ENCODE data around the gene XAGE1A.
"Not testable (repeated sequence)": the region's sequence is repeated elsewhere in the genome, so short reads cannot be mapped to it uniquely, and the experiment has no call there.

XAGE1A gene, protein sequence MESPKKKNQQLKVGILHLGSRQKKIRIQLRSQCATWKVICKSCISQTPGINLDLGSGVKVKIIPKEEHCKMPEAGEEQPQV

DNA sequence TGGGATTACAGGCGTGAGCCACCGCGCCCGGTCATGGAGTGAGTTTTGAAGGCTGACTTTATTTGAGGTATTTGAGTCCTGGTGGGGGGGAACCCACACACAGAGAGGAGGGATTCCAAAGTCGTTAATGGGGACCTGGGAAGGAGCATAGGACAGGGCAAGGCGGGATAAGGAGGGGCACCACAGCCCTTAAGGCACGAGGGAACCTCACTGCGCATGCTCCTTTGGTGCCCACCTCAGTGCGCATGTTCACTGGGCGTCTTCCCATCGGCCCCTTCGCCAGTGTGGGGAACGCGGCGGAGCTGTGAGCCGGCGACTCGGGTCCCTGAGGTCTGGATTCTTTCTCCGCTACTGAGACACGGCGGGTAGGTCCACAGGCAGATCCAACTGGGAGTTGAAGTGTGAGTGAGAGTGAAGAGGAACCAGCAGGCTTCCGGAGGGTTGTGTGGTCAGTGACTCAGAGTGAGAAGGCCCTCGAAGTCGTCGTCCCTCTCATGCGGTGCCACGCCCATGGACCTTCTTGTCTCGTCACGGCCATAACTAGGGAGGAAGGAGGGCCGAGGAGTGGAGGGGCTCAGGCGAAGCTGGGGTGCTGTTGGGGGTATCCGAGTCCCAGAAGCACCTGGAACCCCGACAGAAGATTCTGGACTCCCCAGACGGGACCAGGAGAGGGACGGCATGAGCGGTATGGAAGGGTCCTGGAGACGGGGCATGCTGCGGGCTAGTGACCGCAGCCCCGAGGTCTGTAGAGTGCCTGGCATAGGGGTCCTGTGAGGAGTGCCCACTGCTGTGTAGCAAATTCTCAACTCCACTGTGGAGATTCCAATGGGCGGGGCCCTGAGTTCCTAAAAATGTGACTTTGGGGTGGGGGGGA is at the start of gene XAGE1A:
XAGE1A (plus strand) TSS at position 264 of the 874 bp plus-strand sequence. CDS start 1,554 bp downstream, outside the sequence.
- not testable (repeated sequence) for DNase-seq

DNA sequence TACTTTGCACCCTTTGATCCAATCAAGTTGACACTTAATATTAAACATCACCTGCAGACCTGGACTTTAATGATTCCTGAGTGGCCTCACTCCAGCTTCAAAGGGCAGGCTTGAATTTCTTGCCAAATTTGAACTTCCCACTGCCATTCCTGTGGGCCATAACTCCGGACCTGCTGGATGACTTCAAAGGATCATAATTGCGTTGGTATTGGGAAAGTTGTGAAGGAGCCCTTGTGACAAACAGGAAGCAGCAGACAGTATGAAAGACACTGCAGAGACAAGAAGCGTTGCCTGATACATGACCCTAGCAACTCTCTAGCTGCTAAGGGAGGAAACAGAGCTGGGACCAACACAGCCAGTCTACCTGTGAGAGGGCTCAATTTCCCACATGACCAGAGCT is 43.6 kb upstream of the XAGE1A start:
- DNase-seq, result not testable (repeated sequence)

DNA sequence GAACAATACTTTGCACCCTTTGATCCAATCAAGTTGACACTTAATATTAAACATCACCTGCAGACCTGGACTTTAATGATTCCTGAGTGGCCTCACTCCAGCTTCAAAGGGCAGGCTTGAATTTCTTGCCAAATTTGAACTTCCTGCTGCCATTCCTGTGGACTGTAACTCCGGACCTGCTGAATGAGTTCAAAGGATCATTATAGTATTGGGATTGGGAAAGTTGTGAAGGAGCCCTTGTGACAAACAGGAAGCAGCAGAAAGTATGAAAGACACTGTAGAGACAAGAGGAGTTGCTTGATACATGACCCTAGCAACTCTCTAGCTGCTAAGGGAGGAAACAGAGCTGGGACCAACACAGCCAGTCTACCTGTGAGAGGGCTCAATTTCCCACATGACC is 24.3 kb upstream of the XAGE1A start:
- DNase-seq, result not testable (repeated sequence)

DNA sequence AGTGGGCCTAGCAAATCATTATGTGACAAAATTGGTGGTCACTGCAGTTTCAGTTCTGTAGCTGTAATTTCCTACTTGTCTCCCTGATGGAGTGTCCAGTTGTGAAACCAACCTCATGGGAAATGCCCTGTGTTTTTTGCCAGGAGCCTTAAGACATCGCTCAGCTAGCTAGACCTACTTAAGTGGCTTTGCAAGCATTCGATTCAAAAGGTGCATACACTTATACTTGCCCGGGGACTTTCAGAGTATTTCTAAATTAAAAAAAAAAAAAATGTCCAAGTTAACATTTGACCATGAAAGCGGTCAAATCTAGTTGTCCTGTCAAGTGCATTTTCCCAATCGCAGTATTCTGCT is 788 bp downstream of the XAGE1A start:
- DNase-seq, result not testable (repeated sequence)

DNA sequence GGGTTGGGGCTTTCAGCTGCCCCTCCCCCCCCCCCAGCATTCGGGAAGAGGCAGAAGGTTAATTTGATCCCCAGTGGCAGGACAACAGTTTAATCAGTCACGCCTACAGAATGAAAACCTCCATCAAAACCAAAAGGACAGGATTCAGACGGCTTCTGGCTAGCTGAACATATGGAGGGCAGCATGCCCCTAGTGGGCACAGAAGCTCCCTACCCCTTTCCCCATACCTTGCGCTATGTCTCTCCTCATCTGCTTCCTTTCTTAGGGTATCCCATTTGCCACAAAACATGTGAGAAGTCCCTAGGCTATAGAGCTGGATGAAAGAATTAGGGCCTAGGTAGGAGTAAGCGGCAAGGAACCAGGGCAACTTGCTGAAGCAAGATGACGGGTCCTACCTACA is 5.8 kb downstream of the XAGE1A start:
- not testable (repeated sequence) for DNase-seq

DNA sequence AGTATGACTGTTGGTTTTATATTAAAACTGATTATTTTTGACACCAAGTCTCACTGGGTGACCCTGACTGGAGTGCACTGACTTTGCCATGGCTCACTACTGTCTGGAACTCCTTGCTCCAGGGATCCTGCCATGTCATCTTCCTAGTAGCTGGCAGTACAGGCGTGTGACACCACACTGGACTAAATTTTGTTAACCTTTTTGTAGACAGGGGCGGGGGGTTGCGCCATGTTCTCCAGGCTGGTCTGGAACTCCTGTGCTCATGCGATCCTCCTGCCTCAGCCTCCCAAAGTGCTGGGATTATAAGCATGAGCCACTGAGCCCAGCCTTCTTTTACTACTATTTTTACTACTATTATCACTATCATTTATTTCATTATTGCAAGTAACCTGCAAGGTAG is 8.9 kb downstream of the XAGE1A start:
- DNase-seq, result no peak

DNA sequence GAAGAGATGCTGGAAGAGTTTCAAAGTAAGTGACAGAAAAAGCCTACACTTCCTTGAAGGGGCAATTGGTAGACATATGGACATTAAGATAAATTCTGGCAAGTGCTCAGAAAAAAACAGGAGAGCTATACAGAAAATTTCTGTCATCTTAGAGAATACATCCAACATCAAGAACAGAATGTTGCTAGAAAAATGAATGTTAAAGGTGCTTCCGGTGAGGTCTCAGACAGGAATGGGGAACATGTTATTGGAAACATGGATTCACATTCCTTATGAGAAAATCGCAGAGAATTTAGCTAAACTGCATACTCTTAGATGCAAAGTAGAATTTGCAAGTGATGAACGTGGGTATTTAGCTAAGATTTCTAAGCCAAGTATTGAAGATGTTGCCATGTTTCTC is 11.7 kb downstream of the XAGE1A start:
- no peak for DNase-seq

DNA sequence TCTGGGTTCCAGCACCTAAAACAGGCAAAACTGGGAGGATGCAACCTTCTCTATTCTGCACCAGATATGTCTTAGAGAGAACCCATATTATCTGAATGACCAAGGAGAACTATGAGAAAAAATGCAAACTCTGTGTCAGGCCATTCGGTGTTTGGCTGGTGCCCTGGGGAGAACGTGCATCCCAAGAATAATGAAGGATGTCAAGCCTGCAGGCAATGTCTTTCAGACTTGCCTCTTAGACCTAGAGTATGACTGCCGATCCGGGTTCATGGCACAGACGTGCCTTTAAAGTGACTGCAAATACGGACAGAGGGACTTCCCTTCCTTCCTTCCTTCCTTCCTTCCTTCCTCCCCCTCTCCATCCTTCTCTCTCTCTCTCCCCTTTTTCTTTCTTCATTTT is 14.3 kb downstream of the XAGE1A start:
- DNase-seq, result no peak

DNA sequence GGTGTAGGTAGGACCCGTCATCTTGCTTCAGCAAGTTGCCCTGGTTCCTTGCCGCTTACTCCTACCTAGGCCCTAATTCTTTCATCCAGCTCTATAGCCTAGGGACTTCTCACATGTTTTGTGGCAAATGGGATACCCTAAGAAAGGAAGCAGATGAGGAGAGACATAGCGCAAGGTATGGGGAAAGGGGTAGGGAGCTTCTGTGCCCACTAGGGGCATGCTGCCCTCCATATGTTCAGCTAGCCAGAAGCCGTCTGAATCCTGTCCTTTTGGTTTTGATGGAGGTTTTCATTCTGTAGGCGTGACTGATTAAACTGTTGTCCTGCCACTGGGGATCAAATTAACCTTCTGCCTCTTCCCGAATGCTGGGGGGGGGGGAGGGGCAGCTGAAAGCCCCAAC is 15.5 kb downstream of the XAGE1A start:
- DNase-seq, result not testable (repeated sequence)

DNA sequence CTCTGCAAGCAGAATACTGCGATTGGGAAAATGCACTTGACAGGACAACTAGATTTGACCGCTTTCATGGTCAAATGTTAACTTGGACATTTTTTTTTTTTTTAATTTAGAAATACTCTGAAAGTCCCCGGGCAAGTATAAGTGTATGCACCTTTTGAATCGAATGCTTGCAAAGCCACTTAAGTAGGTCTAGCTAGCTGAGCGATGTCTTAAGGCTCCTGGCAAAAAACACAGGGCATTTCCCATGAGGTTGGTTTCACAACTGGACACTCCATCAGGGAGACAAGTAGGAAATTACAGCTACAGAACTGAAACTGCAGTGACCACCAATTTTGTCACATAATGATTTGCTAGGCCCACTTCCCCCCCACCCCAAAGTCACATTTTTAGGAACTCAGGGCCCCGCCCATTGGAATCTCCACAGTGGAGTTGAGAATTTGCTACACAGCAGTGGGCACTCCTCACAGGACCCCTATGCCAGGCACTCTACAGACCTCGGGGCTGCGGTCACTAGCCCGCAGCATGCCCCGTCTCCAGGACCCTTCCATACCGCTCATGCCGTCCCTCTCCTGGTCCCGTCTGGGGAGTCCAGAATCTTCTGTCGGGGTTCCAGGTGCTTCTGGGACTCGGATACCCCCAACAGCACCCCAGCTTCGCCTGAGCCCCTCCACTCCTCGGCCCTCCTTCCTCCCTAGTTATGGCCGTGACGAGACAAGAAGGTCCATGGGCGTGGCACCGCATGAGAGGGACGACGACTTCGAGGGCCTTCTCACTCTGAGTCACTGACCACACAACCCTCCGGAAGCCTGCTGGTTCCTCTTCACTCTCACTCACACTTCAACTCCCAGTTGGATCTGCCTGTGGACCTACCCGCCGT is 20.7 kb downstream of the XAGE1A start:
- DNase-seq, result not testable (repeated sequence)

DNA sequence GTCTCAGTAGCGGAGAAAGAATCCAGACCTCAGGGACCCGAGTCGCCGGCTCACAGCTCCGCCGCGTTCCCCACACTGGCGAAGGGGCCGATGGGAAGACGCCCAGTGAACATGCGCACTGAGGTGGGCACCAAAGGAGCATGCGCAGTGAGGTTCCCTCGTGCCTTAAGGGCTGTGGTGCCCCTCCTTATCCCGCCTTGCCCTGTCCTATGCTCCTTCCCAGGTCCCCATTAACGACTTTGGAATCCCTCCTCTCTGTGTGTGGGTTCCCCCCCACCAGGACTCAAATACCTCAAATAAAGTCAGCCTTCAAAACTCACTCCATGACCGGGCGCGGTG is 21.3 kb downstream of the XAGE1A start, which contains the start of gene XAGE1B:
XAGE1B (minus strand) TSS at position 77 of the 339 bp plus-strand sequence. CDS start 1,536 bp downstream, outside the sequence.
- DNase-seq, result not testable (repeated sequence)

DNA sequence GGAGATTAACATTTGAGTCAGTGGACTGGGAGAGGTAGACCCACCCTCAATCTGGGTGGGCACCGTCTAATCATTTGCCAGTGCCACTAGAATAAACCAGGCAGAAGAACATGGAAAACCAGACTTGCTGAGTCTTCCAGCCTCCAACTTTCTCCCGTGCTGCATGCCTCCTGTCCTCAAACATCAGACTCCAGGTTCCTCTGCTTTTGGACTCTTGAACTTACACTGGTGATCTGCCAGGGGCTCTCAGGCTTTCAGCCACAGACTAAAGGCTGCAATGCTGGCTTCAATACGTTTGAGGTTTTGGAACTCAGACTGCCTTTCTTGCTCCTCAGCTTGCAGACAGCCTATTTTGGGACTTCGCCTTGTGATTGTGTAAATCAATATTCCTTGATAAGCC is 45.4 kb downstream of the XAGE1A start:
- not testable (repeated sequence) for DNase-seq

DNA sequence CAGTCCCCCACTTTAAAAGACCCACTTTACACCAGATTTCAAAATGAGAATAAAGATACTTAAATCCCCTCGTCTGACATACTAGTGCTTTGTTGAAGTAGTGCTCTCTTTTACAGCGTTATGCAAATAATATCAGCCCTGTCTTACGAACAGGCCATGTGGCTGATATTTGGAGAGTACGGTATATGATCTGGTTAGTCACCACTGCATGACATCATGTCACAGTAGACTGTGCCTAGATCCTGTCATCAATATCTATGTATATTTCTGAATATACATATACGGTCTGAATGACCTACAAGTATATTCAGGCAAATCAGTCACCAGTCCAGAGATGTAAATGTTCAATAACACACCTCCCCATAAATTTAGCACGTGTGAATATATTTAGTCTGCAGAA is 46.7 kb downstream of the XAGE1A start:
- DNase-seq, result no peak

DNA sequence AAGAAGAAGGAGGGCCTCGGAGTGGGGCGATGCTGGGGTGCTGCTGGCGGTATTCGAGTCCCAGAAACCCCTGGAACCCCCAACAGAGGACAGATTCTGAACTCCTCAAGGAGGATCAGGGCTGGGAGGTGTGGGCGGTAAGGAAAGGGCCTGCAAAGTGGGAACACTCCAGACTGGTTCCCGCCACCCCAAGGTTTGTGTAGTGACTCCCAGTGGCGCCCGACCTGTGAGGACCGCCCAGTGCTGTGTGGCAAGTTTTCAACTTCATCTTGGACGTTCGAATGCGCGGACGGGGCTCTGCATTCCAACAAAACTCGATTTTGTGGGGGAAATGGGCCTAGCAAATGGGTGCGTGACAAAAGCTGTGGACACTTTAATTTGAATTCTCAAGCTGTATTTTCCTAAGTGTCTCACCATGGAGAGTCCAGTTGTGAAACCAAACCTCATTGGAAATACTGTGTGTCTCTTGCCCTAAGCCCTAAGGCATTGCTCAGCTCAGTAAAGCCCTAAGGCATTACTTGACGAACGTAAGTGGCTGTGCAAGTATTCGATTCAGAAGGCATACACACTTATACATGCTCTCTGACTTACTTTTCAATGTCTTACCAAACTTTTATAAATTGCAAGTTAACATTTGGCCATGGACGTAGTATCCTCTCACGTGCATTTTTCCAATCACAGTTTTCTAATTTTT is 48.7 kb downstream of the XAGE1A start:
- DNase-seq, result no peak

DNA sequence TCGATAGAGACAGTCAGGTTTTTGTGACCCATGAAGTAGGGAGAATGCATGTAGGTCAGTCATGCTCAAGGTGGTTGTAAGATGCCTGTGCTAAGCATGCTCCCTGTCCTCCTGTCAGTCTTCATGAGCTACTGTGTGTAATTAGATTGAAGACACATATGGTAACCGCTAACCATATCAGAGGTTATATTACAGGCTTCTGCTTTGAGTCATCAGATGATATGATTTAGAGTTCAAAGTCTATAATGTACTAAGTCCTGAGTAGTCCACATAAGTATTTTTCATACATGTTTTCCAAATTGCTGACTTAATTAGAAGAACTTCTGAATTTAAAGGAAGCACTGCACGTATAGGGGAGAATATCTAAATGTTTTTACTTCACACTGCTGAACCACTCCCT is 53.2 kb downstream of the XAGE1A start:
- DNase-seq, result not testable (repeated sequence)
